ENCODE measurements around the gene ENO3. TPM values are rescaled to one million over a fixed set of nuclear protein-coding genes. Genes with fewer than 3 reads are reported as not detected.

ENO3 gene
- total and polyA plus RNA-seq, 10 of the 15 experiments (the other 5 are each of a cell fraction or from before 2014, with no cell fraction given) = 6.8 to 28.4 (median 17.0) TPM

GRCh38 chr17:4939796-4940554 lies 10.9 kb upstream of the ENO3 start, which contains the start of the genes RNF167 and SLC25A11 (continued):
- TF ChIP-seq RELB (IDR thresholded peaks at IDR 0.05; ENCODE audit: low read depth) = peak; percentile 93
- TF ChIP-seq KDM1A (IDR thresholded peaks at IDR 0.05; ENCODE audit: borderline replicate concordance) = no peak
- no peak for TF ChIP-seq ETV6 (conservative IDR thresholded peaks at IDR 0.05 in 1 of 2, IDR thresholded peaks at IDR 0.05 in 1 of 2; ENCODE audit: borderline replicate concordance in 1 of 2, low read depth in 1 of 2)
- TF ChIP-seq CBFB (IDR thresholded peaks at IDR 0.05; ENCODE audit: low read depth) = peak; percentile 99
- no peak for TF ChIP-seq RAD51 (IDR thresholded peaks at IDR 0.05)
- TF ChIP-seq USF2 (IDR thresholded peaks at IDR 0.05; ENCODE audit: borderline replicate concordance, low read depth, low read length) = no peak
- TF ChIP-seq ZNF687 (IDR thresholded peaks at IDR 0.05) = peak; percentile 74
- TF ChIP-seq TAF1 (IDR thresholded peaks at IDR 0.05; ENCODE audit: borderline replicate concordance, low read depth, low read length) = peak; percentile 85
- TF ChIP-seq POU2F2 (IDR thresholded peaks at IDR 0.05; ENCODE audit: borderline replicate concordance, low read depth, low read length) = peak; percentile 62; the same call in 2 of the 3 replicates
- no peak for TF ChIP-seq JUND (IDR thresholded peaks at IDR 0.05; ENCODE audit: low read depth, low read length)
- TF ChIP-seq BRCA1 (IDR thresholded peaks at IDR 0.05; ENCODE audit: low read depth, low read length) = peak; percentile 100
- peak; percentile 83; the same call in 1 of the 2 replicates for TF ChIP-seq ZBED1 (IDR thresholded peaks at IDR 0.05; ENCODE audit: borderline replicate concordance)
- no peak for TF ChIP-seq STAT3 (IDR thresholded peaks at IDR 0.05; ENCODE audit: low read depth, low read length)
- TF ChIP-seq ATF7 (IDR thresholded peaks at IDR 0.05; ENCODE audit: low read depth) = peak; percentile 44; the same call in 1 of the 2 replicates
- TF ChIP-seq PML (IDR thresholded peaks at IDR 0.05; ENCODE audit: low read length) = no peak
- TF ChIP-seq MAX (IDR thresholded peaks at IDR 0.05; ENCODE audit: low read depth, low read length) = peak; percentile 52; the same call in 1 of the 2 replicates
- TF ChIP-seq KLF5 (IDR thresholded peaks at IDR 0.05; ENCODE audit: partially characterized antibody) = no peak
- no peak for TF ChIP-seq BMI1 (IDR thresholded peaks at IDR 0.05; ENCODE audit: borderline replicate concordance)
- TF ChIP-seq RBBP5 (conservative IDR thresholded peaks at IDR 0.05) = no peak
- TF ChIP-seq PRDM15 (CRISPR knock-in tag; IDR thresholded peaks at IDR 0.05) = no peak
